ENCODE results near the gene CNRIP1.

Gene CNRIP1

DNA sequence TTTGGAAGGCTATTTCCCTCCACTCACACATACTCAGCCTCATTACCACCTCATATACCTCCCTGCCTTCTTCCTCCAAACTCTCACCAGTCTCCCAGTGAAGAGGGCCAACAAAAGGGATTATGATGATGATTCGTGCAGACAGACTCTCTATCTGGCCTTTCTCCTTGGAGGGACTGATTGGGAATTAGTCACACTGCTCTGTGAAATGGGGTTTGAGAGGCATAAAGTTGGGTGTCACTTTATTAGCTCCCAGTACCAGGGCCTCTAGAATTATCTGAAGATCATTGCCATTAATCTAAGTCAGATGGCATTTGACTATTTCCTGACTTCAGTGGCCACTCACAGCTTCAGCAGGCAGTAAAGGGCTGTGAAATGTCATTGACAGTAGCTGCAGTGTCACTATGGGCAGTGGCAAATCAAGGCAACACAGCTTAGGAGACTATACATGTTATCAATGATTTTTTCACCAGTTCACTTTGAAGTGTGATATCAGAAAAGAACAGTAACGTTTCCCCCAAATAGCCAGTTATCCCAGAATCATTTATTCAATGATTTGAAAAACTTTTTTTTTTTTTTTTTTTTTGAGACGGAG is 17.4 kb downstream of the CNRIP1 start:
- Histone ChIP-seq H3K9ac (ENCODE audit: low read length) (no peak overlapping the region), H3K9me3 (ENCODE audit: control insufficient read depth, low read length) (no peaks in the 10 kb centered on the region), H3K4me3 (ENCODE audit: low read length) (no peak overlapping the region), H3K27me3 (ENCODE audit: control insufficient read depth, insufficient read depth, low read length) (no peaks in the 10 kb centered on the region), H3K36me3 (ENCODE audit: control insufficient read depth, insufficient read depth, low read length) (no peaks in the 10 kb centered on the region), H3K4me1 (ENCODE audit: control insufficient read depth, insufficient read depth, low read length) (no peaks in the 10 kb centered on the region)

DNA sequence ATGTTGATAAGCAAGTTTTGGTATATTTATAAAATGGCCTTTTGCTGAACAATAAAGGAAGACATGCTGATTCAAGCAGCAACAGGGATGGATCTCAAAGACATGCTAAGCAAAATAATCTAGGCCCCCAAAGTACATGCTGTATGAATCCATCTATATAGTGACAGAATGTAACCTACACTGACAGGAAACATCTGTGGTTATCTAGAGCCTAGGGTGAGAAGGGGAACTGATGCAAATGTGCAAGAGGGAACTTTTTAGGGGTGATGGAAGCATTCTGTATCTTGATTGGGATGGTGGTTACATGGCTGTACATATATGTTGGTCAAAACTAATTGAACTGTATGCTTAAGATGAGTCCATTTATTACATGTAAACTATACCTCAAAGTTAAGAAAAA is 24.2 kb downstream of the CNRIP1 start:
- Histone ChIP-seq H3K27me3 (ENCODE audit: control insufficient read depth, insufficient read depth, low read length) (no peaks in the 10 kb centered on the region), H3K4me3 (ENCODE audit: low read length) (no peak overlapping the region), H3K4me1 (ENCODE audit: control insufficient read depth, insufficient read depth, low read length) (peaks cover 16% of the 10 kb centered on the region), H3K9ac (ENCODE audit: low read length) (no peak overlapping the region), H3K36me3 (ENCODE audit: control insufficient read depth, insufficient read depth, low read length) (no peaks in the 10 kb centered on the region), H3K9me3 (ENCODE audit: control insufficient read depth, low read length) (no peaks in the 10 kb centered on the region)

- Histone ChIP-seq H3K4me3 (ENCODE audit: low read length) (no peak overlapping the region), H3K36me3 (ENCODE audit: control insufficient read depth, insufficient read depth, low read length) (no peaks in the 10 kb centered on the region), H3K9me3 (ENCODE audit: control insufficient read depth, low read length) (no peaks in the 10 kb centered on the region), H3K9ac (ENCODE audit: low read length) (no peak overlapping the region), H3K4me1 (ENCODE audit: control insufficient read depth, insufficient read depth, low read length) (peaks cover 16% of the 10 kb centered on the region), H3K27me3 (ENCODE audit: control insufficient read depth, insufficient read depth, low read length) (no peaks in the 10 kb centered on the region)
These were observed 24.8 kb downstream of the CNRIP1 start for GRCh38 chr2:68294913-68295312.

- Histone ChIP-seq H3K4me1 (ENCODE audit: control insufficient read depth, insufficient read depth, low read length) (peaks cover 16% of the 10 kb centered on the region), H3K4me3 (ENCODE audit: low read length) (no peak overlapping the region), H3K27me3 (ENCODE audit: control insufficient read depth, insufficient read depth, low read length) (no peaks in the 10 kb centered on the region), H3K9ac (ENCODE audit: low read length) (no peak overlapping the region), H3K36me3 (ENCODE audit: control insufficient read depth, insufficient read depth, low read length) (no peaks in the 10 kb centered on the region), H3K9me3 (ENCODE audit: control insufficient read depth, low read length) (no peaks in the 10 kb centered on the region)
These were observed 25.6 kb downstream of the CNRIP1 start for GRCh38 chr2:68294187-68294586.

GRCh38 chr2:68293755-68294154 is 26.0 kb downstream of the CNRIP1 start:
- no peaks in the 10 kb centered on the region for H3K36me3 ChIP-seq (ENCODE audit: control insufficient read depth, insufficient read depth, low read length)
- no peaks in the 10 kb centered on the region for H3K9me3 ChIP-seq (ENCODE audit: control insufficient read depth, low read length)
- no peak overlapping the region for H3K9ac ChIP-seq (ENCODE audit: low read length)

DNA sequence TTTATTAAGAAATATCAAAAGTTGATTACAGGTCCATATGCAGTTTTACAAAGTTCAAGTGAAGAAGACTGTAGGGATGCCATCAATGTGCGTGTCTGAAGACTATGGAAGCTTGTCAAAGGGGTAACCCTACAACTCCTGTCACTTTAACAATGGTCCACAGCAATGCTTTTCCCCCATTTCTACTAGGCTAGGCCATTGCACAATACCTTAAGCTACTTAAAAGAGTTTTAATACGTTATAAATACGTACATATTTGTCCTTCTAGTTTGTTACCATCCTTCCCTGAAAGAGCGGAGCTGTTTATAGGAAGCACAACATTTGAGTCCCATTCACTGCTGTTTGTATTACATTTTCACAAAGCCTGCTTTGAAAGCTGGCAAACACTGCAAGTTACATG is 26.7 kb downstream of the CNRIP1 start:
- H3K9me3 ChIP-seq (ENCODE audit: control insufficient read depth, low read length): no peaks in the 10 kb centered on the region

More at GRCh38 chr2:68293755-68294154, 26.0 kb downstream of the CNRIP1 start:
- no peak overlapping the region for H3K4me3 ChIP-seq (ENCODE audit: low read length)
- H3K27me3 ChIP-seq (ENCODE audit: control insufficient read depth, insufficient read depth, low read length): no peaks in the 10 kb centered on the region
- peaks cover 16% of the 10 kb centered on the region for H3K4me1 ChIP-seq (ENCODE audit: control insufficient read depth, insufficient read depth, low read length)

DNA sequence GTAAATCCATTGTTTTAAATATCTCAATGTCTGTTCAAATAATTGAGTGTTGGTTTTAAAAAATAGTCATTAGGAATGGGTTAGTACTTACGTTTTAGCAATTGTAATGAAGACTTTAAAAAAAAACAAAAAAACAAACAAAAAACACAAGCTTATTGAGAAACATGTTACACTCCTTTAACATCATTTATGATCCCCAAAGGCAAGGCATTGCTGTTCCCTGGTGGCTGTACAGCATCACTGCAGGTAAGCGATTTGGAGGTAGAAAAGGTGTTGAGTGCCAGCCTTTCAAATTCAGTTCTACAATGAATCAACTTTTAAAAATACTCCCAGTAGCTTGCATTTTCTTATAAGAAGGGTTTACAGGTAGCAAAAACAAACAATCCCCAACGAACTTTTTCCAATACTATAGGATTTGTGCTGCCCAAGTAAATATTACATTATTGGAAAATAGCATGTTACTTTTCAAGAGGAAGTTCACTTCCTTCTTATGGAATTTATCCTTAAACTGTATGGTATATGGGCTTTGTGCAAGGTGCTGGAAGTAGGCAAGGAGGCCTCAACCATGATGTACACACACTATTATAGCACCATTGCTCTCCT is 27.5 kb downstream of the CNRIP1 start:
- no peak overlapping the region for H3K9ac ChIP-seq (ENCODE audit: low read length)
- no peak overlapping the region for H3K4me3 ChIP-seq (ENCODE audit: low read length)
- H3K27me3 ChIP-seq (ENCODE audit: control insufficient read depth, insufficient read depth, low read length): no peaks in the 10 kb centered on the region
- H3K9me3 ChIP-seq (ENCODE audit: control insufficient read depth, low read length): no peaks in the 10 kb centered on the region
- H3K4me1 ChIP-seq (ENCODE audit: control insufficient read depth, insufficient read depth, low read length): peaks cover 16% of the 10 kb centered on the region
- no peaks in the 10 kb centered on the region for H3K36me3 ChIP-seq (ENCODE audit: control insufficient read depth, insufficient read depth, low read length)

More for the DNA sequence above, 26.7 kb downstream of the CNRIP1 start:
- Histone ChIP-seq H3K4me3 (ENCODE audit: low read length) (no peak overlapping the region), H3K4me1 (ENCODE audit: control insufficient read depth, insufficient read depth, low read length) (peaks cover 16% of the 10 kb centered on the region), H3K9ac (ENCODE audit: low read length) (no peak overlapping the region), H3K36me3 (ENCODE audit: control insufficient read depth, insufficient read depth, low read length) (no peaks in the 10 kb centered on the region), H3K27me3 (ENCODE audit: control insufficient read depth, insufficient read depth, low read length) (no peaks in the 10 kb centered on the region)

DNA sequence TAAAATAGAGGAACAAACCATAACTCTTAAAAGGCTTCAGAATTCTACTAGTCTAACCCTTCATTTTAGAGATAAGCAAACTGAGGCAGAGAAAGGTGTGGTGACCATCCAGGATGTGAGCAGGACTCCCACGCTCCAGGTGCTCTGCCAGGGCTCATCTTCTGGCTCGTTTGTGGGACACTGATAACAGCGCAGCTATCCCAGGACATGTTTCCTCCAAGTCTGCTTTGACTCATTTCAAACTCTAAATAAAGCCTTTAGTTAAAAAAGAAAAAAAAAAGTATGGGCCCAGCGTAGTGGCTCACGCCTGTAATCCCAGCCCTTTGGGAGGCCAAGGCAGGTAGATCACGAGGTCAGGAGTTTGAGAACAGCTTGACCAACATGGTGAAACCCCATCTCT is 28.4 kb downstream of the CNRIP1 start:
- peaks cover 16% of the 10 kb centered on the region for H3K4me1 ChIP-seq (ENCODE audit: control insufficient read depth, insufficient read depth, low read length)
- H3K36me3 ChIP-seq (ENCODE audit: control insufficient read depth, insufficient read depth, low read length): no peaks in the 10 kb centered on the region
- H3K4me3 ChIP-seq (ENCODE audit: low read length): no peak overlapping the region
- H3K9me3 ChIP-seq (ENCODE audit: control insufficient read depth, low read length): no peaks in the 10 kb centered on the region
- H3K27me3 ChIP-seq (ENCODE audit: control insufficient read depth, insufficient read depth, low read length): no peaks in the 10 kb centered on the region
- H3K9ac ChIP-seq (ENCODE audit: low read length): no peak overlapping the region

DNA sequence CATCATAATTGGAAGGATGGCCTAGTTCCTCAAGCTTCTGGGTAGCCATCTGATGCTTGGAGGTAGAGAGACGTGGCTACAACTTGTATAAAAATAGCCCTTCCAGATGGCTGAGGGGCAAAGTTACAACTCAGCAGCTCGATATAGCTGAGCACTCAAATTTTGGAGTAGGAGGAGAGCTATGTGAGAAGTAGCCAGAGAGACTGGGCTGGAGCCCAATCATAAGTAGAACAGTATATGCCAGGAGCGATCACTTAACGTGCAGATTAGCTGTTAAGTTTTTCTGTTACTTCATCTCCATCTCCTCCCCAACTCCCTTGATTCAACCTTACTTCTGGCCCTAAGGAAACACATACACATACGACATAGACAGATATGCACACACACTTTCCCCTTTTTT is 28.8 kb downstream of the CNRIP1 start:
- Histone ChIP-seq H3K4me1 (ENCODE audit: control insufficient read depth, insufficient read depth, low read length) (peaks cover 16% of the 10 kb centered on the region), H3K27me3 (ENCODE audit: control insufficient read depth, insufficient read depth, low read length) (no peaks in the 10 kb centered on the region), H3K9ac (ENCODE audit: low read length) (no peak overlapping the region), H3K36me3 (ENCODE audit: control insufficient read depth, insufficient read depth, low read length) (no peaks in the 10 kb centered on the region), H3K9me3 (ENCODE audit: control insufficient read depth, low read length) (no peaks in the 10 kb centered on the region), H3K4me3 (ENCODE audit: low read length) (no peak overlapping the region)

GRCh38 chr2:68287580-68288441 is 31.9 kb downstream of the CNRIP1 start:
- no peak overlapping the region for H3K4me3 ChIP-seq (ENCODE audit: low read length)
- H3K4me1 ChIP-seq (ENCODE audit: control insufficient read depth, insufficient read depth, low read length): peaks cover 16% of the 10 kb centered on the region
- no peaks in the 10 kb centered on the region for H3K36me3 ChIP-seq (ENCODE audit: control insufficient read depth, insufficient read depth, low read length)
- H3K9me3 ChIP-seq (ENCODE audit: control insufficient read depth, low read length): no peaks in the 10 kb centered on the region
- no peaks in the 10 kb centered on the region for H3K27me3 ChIP-seq (ENCODE audit: control insufficient read depth, insufficient read depth, low read length)
- H3K9ac ChIP-seq (ENCODE audit: low read length): no peak overlapping the region

GRCh38 chr2:68284896-68285295 is 34.9 kb downstream of the CNRIP1 start:
- no peak overlapping the region for H3K9ac ChIP-seq (ENCODE audit: low read length)
- no peaks in the 10 kb centered on the region for H3K36me3 ChIP-seq (ENCODE audit: control insufficient read depth, insufficient read depth, low read length)
- H3K4me1 ChIP-seq (ENCODE audit: control insufficient read depth, insufficient read depth, low read length): peaks cover 4% of the 10 kb centered on the region
- H3K4me3 ChIP-seq (ENCODE audit: low read length): no peak overlapping the region
- no peaks in the 10 kb centered on the region for H3K27me3 ChIP-seq (ENCODE audit: control insufficient read depth, insufficient read depth, low read length)
- no peaks in the 10 kb centered on the region for H3K9me3 ChIP-seq (ENCODE audit: control insufficient read depth, low read length)

- peaks cover 6% of the 10 kb centered on the region for H3K4me1 ChIP-seq (ENCODE audit: control insufficient read depth, insufficient read depth, low read length)
- H3K9me3 ChIP-seq (ENCODE audit: control insufficient read depth, low read length): no peaks in the 10 kb centered on the region
- no peaks in the 10 kb centered on the region for H3K27me3 ChIP-seq (ENCODE audit: control insufficient read depth, insufficient read depth, low read length)
- H3K4me3 ChIP-seq (ENCODE audit: low read length): no peak overlapping the region
- H3K9ac ChIP-seq (ENCODE audit: low read length): no peak overlapping the region
- no peaks in the 10 kb centered on the region for H3K36me3 ChIP-seq (ENCODE audit: control insufficient read depth, insufficient read depth, low read length)
These were observed 36.3 kb downstream of the CNRIP1 start for GRCh38 chr2:68283419-68283812.

Measured in mucosa of stomach (tissue), 1 donor.